ENCODE measurements around the gene HTR7.

Gene HTR7

DNA sequence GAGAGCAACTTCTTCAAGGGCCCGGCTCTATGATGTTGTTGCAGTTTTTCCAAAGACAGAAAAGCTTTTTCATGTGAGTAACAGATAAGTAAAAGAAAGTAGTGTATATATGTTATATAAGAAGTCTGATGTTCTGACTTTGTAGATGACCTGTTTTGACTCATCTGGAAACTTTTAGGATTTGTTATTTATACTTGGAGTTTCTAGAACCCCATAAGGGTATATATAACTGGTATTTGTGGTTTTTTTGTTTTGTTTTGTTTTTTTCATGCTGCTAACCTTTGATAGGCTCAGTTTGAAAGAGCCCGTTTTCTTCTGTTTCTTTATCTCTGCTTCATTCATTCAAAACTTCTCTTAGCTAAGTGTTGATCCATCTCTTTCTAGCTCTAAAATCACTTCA is 21.2 kb upstream of the HTR7 start:
- TF ChIP-seq, protein P1, sequence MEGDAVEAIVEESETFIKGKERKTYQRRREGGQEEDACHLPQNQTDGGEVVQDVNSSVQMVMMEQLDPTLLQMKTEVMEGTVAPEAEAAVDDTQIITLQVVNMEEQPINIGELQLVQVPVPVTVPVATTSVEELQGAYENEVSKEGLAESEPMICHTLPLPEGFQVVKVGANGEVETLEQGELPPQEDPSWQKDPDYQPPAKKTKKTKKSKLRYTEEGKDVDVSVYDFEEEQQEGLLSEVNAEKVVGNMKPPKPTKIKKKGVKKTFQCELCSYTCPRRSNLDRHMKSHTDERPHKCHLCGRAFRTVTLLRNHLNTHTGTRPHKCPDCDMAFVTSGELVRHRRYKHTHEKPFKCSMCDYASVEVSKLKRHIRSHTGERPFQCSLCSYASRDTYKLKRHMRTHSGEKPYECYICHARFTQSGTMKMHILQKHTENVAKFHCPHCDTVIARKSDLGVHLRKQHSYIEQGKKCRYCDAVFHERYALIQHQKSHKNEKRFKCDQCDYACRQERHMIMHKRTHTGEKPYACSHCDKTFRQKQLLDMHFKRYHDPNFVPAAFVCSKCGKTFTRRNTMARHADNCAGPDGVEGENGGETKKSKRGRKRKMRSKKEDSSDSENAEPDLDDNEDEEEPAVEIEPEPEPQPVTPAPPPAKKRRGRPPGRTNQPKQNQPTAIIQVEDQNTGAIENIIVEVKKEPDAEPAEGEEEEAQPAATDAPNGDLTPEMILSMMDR (IDR thresholded peaks at IDR 0.05; ENCODE audit: low read depth, low read length, missing control alignments): no peak
- peaks cover 17% of the 10 kb centered on the region for H3K36me3 ChIP-seq (replicated peaks)
- no peak overlapping the region for H3K27ac ChIP-seq
- no peak overlapping the region for H3K4me3 ChIP-seq (ENCODE audit: low read depth, low read length)
- in situ Hi-C loops (cut with HindIII; ENCODE audit: low pct_ligation_motif_present, low sequenced_read_pairs): no loop called here
- DNase-seq: no peak
- H3K27me3 ChIP-seq (replicated peaks): no peaks in the 10 kb centered on the region

DNA sequence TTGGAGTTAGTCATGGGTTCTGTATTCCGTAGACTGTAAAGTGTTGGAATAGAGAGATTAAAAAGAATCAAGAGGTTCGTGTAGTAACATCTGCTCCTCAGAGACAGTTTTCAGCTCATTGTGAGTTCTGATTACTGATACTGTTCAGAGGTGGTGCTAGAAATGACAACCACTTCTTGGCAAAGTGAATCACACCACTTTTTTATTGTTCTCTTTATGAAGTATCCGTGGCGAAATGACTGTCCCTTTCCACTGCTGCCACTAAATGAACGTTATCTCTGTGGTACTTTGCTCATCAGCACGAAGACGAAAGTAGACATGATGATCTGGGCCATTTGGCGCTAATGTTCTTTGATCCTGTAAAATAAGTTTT is 14.8 kb upstream of the HTR7 start:
- in situ Hi-C loops (cut with HindIII; ENCODE audit: low pct_ligation_motif_present, low sequenced_read_pairs): loop anchor here (25.0 kb wide), 1 partner anchor 110 kb away; no protein-coding TSS in a partner anchor
- H3K27ac ChIP-seq: no peak overlapping the region
- H3K4me3 ChIP-seq (ENCODE audit: low read depth, low read length): peak overlapping the region; percentile 95
- peaks cover 8% of the 10 kb centered on the region for H3K36me3 ChIP-seq (replicated peaks)
- H3K27me3 ChIP-seq (replicated peaks): no peaks in the 10 kb centered on the region
- DNase-seq: no peak
- TF ChIP-seq, protein P1 (IDR thresholded peaks at IDR 0.05; ENCODE audit: low read depth, low read length, missing control alignments): no peak

DNA sequence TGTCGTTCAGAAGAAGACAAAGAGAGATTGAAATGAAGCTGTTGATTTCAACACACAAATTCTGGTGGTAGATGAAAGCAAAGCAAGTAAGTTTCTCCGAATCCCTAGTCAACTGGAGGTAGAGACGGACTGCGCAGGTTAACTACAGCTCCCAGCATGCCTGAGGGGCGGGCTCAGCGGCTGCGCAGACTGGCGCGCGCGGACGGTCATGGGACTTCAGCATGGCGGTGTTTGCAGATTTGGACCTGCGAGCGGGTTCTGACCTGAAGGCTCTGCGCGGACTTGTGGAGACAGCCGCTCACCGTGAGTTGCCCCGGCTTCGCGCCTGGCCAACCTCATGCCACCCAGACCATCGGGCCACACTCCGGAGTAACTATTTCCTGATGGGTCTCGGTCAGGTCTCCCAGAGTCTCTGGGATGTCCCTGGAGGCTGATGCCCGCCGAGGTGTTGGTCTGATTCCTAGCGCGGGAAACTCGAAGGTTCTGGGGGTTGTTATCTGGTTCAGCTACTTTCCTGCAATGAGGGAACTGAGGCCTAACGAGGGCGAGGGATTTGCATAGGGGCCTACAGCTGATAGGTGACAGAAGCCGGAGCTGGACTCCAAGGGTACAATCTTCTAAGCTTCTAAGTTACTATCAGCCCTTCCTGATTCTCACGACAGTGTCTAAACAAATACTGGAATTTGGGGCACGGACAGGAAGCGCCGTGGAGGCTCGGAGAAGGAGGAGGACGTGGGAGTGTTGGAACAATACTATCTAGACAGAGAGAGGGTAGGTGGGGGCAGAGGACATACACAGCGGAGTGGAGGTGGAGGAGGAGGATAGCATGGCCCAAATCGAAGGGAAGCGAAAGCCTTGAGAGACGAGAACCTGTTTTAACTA is 14.2 kb upstream of the HTR7 start, which contains the start of gene RPP30:
RPP30 (plus strand) TSS at position 209 of the 882 bp plus-strand sequence; CDS start at position 222, 13 bp downstream.
- TF ChIP-seq, protein P1 (IDR thresholded peaks at IDR 0.05; ENCODE audit: low read depth, low read length, missing control alignments): no peak
- in situ Hi-C loops (cut with HindIII; ENCODE audit: low pct_ligation_motif_present, low sequenced_read_pairs): loop anchor here (25.0 kb wide), 1 partner anchor 110 kb away; no protein-coding TSS in a partner anchor
- DNase-seq: peak; percentile 83

DNA sequence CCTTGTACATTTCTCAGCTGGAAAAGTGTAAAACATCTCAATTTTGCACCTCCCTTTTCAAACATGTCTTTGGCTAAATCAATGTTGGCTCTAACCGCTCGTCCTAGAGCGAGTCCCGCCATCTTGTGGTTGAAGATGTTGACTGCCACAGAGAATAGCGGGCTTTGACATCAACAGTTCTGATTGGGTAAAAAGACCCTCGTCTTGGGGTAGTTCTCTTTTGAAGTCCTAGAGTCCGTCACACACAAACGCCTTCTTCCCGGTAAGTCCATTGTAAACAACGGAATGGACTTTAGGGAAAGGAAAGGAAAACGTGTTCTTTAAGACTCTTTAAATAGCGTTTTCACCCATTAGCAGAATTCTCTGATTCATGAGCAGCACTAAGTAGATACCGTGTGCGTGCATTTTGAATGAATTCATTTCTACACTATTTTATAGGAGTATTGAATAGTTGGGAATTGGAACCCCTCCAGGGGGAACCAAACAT is 13.5 kb upstream of the HTR7 start:
- TF ChIP-seq, protein P1 (IDR thresholded peaks at IDR 0.05; ENCODE audit: low read depth, low read length, missing control alignments): peak; percentile 77
- peaks cover 4% of the 10 kb centered on the region for H3K36me3 ChIP-seq (replicated peaks)
- peak overlapping the region; percentile 95 for H3K4me3 ChIP-seq (ENCODE audit: low read depth, low read length)
- no peaks in the 10 kb centered on the region for H3K27me3 ChIP-seq (replicated peaks)
- in situ Hi-C loops (cut with HindIII; ENCODE audit: low pct_ligation_motif_present, low sequenced_read_pairs): loop anchor here (25.0 kb wide), 1 partner anchor 109 kb away; no protein-coding TSS in a partner anchor
- peak overlapping the region; percentile 42 for H3K27ac ChIP-seq
- DNase-seq: peak; percentile 83

More for the DNA sequence above, 14.2 kb upstream of the HTR7 start, which contains the start of gene RPP30:
- H3K36me3 ChIP-seq (replicated peaks): peaks cover 8% of the 10 kb centered on the region
- peak within 1 kb of the TSS; percentile 95 for H3K4me3 ChIP-seq (ENCODE audit: low read depth, low read length)
- H3K27ac ChIP-seq: peak within 1 kb of the TSS; percentile 42
- H3K27me3 ChIP-seq (replicated peaks): no peaks in the 10 kb centered on the region

DNA sequence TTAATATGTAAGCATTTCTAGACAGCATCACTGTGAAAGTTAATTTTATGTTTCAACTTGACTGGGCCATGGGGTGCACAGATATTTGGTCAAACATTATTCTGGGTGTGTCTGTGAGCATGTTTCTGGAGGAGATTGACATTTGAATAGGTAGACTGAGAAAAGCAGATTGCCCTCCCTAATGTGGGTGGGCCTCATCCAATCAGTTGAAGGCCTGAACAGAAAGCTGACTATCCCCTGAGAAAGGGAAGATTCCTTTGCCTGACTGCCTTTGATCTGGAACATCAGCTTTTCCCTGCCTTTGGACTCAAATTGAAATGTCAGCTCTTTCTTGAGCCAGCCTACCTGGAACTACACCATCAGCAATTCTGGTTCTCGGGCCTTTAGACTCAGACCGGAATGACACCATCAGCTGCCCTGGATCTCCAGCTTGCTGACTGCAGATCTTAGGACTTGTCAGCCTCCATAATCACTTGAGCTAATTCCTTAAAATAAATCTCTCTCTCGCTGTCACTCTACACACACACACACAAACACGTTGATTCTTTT is 8.3 kb upstream of the HTR7 start:
- DNase-seq: no peak
- no peak overlapping the region for H3K4me3 ChIP-seq (ENCODE audit: low read depth, low read length)
- no peaks in the 10 kb centered on the region for H3K27me3 ChIP-seq (replicated peaks)
- TF ChIP-seq, protein P1 (IDR thresholded peaks at IDR 0.05; ENCODE audit: low read depth, low read length, missing control alignments): no peak
- H3K27ac ChIP-seq: no peak overlapping the region
- no peaks in the 10 kb centered on the region for H3K36me3 ChIP-seq (replicated peaks)
- in situ Hi-C loops (cut with HindIII; ENCODE audit: low pct_ligation_motif_present, low sequenced_read_pairs): loop anchor here (25.0 kb wide), 1 partner anchor 104 kb away; no protein-coding TSS in a partner anchor
